Hematopoietic multipotent progenitor cell treated with erythropoietin and hydrocortisone succinate and interleukin-3 and kit ligand, for 17 days (in vitro differentiated cells): Measurements from ENCODE around the gene CTNNA1.
"Not testable (repeated sequence)": the region's sequence is repeated elsewhere in the genome, so short reads cannot be mapped to it uniquely, and the experiment has no call there.

Experiments
- DNase-seq: peaks from one replicate; pipeline ENCODE4 v3.0.0-alpha.2; 2015; ENCODE audit warnings: low spot score

The CTNNA1 gene

DNA sequence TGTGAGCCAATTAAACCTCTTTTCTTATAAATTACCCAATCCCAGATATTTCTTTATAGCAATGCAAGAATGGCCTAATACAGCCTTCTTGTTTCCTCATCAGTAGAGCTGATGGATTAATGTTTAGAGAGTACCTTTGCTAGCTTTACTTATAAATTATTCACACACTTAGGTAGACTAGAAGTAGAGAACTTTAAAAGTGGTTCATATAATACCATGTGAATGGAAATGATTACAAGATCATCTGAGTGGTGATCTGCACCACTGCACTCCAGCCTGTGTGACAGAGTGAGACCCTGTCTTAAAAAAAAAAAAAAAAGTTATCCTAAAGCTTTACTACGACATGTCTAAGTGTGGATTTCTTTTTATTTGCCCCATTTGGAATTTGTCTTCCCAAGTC is 145.1 kb downstream of the CTNNA1 start:
- no peak for DNase-seq

DNA sequence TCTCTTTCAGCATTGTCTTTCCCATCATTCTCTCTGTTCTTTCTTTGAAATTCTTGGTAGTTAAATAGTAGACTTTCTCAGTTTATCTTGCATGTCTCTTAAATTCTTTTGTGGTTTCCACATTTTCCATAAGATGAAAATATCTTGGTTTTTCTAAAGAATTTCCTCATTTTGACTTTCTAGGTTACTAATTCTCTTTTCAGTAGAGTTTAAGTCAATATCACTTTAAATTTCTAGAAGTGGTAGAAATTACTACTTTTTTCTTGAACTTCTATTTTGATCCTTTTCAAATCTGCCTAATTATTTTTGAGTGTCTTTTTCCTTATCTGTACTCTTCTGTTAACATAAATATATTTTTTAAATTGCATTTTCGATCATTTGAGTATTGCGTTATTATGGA is 145.5 kb downstream of the CTNNA1 start:
- no peak for DNase-seq

DNA sequence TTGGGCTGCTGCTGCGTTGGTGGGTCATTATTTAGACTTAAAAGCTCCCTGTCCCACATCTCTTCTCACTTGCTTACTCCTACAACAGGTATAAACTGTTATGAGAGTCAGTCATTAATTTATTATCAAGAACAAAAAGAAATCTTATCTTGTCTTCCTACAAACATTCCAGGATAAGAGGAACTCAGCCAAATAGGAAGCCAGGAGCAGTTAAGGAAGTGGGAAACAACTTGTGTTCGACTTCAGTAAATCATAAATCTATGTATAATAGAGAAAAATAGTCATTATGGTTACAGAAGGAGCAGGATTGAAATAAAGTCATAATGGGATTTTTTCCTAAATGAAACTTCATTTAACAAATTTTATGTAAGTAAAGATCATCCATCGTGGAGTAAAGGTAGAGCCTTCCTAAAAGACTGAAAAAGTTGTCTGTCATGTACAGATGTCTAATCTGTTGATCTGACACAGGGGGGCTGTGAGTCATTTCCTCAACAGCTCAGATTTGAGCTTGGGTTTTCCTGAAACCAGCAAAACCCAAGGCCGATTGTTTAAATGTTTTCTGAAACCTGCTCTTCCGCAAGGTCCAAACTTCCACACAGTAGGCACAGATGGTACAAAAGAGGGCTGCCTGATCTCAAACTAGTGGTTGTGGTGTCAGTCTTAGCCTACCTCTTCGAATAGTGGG is 147.2 kb downstream of the CTNNA1 start:
- no peak for DNase-seq

DNA sequence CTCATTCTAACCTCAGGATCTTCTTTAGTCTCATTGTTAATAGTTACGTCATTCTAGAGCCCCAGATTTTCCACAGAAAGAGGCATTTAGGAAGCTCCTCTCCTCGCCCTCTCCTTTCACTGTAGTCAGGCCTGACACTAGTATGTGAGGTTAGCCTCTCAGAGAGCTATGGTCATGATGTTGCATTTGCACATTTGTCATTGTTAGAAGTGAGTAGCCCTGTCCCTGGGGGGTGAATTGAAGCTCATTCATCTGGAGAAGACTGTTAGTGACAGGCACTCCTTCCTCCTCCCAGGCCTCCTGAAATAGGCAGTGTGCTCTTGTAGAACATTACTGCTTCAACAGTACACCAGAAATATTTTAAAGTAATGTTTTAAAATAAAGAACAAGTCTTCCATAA is 148.5 kb downstream of the CTNNA1 start:
- DNase-seq = no peak

DNA sequence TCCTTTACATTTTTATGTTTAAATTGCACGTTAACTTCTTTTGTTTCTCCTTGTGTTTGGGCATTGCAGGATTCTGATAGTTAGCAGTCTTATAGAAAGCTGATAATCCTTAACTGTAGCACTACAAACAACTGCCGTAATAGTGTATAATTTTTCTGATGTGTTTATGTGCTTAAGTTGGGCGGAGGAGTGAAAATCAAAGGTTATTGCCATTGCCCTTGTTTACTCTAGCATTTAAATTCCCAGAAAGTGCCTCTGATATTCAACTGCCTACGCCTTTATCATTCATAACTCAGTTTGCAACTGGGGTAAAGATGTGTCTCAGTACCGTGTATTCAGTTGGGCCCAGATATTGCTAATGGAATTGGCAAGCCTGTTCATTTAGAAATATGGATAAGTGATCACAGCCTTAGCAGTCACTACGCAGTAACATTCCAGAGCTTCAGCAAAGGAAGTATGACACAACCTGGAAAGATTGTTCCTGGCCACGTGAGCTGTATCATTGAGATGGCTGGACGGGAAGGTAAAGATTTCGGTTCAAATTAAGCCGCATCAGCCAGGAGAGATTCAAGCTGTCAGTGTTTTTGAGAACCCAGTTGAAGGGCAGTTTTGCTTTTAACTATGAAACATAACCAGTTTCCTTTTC is 150.0 kb downstream of the CTNNA1 start:
- DNase-seq = no peak

DNA sequence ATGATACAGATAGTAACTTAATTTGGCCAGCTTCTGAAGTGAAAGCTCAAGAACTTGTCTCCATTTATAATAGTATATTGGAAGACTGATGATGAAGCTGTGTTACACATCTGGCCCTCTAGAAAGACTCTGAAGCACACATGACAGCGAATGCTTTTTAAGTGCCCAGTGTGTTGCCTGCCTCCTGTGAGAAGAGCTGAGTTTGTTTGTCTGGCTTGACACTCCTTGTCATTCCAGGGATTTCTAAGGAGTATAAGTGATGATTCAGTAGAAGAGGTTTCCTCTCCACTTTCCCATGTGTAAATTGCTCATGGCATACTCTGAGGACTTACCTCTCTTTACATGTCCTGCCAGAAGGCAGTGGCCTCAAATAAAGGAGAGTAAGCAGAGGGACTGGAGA is 152.3 kb downstream of the CTNNA1 start:
- no peak for DNase-seq

DNA sequence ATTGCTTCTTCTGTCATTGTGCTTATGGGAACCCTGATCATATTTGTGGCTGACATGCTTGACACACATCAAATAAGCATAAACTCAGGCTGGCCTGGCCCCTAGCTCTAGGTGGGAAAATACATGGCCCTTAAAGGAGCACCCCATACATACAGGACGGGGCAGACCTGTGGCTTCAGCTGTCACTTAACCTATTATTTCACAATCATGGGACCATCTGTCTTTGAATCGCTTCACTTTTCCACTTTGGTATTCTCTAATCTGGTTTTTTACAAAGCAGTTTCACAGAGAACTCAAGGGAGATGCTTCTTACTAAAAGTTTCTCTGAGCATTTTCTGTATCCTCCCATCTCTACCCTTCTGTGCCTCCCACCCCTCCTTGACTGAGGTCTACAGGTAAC is 156.5 kb downstream of the CTNNA1 start:
- DNase-seq = no peak

DNA sequence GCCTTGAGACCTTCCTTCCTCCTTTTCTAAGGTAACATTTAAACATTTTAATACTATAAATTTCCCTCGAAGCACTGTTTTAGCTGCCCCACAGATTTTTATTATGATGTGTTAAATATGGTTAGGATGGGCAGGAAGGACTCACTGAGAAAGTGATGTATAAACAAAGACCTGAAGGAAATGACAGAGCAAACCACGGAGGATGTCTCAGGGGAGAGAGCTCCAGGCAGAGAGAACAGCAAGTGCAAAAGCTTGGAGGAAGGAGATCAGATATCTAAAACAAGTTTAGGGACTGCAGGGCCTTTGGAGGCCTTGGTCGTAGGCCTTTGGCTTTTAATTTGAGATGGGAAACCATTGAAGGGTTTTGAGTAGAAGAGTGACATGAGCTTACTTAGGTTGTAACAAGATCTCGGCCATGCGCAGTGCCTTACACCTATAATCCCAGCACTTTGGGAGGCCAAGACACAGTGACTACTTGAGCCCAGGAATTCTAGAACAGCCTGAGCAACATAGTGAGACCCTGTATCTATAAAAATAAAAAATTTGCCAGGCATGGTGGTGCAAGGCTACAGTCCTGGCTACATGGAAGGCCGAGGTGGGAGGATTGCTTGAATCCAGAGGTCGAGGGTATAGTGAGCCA is 157.4 kb downstream of the CTNNA1 start:
- DNase-seq = no peak

DNA sequence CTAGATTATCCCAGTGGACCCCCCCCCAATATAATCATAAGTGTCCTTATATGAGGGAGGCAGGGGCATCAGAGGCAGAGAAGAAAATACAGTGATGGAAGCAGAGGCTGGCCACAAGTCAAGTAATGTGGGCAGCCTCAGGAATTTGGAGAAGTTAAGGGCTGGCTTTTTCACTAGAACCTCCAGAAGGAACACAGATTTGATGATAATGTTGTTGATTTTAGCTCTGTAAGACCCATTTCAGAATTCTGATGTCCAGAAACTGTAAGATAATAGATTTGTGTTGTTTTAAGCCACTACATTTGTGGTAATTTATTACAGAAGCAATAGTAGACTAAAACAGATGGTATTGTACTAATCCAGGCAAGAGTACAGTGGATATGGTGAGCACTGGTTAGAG is 158.2 kb downstream of the CTNNA1 start:
- no peak for DNase-seq

DNA sequence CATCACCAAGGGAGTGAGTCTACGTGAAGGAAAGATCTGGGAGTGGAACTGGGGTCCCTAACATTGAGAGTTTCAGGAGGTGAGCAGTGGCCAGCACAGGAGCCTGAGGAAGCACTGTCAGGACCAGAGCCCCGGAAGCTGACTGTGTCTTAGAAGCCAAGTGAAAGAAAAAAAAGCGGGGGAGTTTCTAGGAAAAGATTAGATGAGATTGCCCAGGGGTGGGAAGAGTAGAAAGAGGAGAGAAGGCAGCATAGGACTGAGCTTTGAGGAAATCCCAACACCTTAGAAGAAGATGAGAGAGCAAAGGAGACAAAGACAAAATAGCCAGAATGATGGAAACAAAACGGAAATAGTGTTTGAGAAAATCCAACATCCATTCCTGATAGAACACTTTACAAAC is 158.9 kb downstream of the CTNNA1 start:
- no peak for DNase-seq

DNA sequence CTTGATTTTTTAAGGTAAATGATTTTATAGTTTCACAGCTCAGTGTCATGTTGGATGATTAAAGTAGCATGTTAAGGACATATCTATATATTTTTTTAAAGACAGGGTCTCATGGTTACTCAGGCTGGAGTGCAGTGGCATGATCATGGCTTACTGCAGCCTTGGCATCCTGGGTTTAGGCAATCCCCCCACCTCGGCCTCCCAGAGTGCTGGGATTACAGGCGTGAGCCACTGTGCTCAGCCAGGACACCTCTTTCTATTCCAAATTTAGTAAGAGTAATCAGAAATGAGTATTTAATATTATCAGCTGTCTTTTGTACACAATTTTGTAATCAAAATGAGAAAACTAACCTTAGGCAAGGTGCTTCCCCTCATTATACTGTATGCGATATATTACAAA is 160.5 kb downstream of the CTNNA1 start:
- DNase-seq = no peak

DNA sequence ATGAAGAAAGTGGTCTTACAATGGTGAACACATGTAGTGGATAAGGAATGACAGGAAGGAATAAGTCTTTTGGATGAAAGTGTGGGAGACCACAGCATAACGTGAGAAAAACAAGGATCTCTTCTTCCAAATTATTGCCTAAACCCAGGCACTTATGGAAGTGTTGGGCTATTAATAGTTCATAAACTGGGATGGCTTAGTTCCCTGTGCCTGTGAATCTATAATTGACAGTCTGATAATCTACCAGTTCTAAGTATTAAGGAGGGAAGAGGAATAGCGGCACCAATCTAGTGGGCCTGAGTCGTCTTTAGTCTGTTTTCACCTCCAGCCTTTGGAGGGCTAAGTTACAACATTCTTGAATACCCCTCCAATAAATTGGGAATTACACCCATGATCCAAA is 161.1 kb downstream of the CTNNA1 start:
- DNase-seq = no peak

DNA sequence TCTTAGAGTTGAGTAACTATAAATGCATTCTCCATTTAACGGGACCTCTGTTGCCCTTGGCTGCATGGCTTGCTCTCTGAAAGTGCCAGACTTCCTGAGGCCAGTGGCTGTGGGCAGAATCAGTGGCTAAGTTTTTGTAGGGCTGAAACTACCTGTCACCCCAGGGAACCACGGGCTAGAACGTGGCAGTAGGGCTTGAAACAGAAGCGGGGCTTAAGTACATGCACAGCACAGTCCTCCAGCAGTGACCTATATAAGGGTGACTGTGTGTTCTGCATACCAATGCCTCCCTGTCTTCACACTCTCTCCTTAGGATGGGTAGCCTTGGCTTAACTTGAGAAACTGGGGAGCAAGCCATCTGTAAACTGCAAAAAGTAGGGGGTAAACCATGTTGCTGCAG is 165.5 kb downstream of the CTNNA1 start:
- no peak for DNase-seq

DNA sequence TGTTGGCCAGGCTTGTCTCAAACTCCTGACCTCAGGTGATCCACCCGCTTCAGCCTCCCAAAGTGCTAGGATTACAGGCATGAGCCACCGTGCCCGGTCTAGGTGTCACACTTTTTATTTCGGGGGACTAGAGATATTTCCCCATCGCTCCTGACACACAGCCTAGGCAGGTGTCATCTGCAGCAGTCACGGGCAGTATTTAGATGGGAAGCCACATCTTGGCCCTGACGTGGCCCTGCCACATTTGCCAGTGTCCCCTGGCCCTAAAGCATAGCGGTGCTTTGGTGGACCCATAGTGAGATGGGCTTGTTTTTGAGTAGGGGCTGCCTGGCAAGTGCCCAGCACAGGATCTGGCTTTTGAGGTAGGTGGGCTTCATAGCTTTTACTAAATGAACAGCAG is 167.0 kb downstream of the CTNNA1 start:
- no peak for DNase-seq

DNA sequence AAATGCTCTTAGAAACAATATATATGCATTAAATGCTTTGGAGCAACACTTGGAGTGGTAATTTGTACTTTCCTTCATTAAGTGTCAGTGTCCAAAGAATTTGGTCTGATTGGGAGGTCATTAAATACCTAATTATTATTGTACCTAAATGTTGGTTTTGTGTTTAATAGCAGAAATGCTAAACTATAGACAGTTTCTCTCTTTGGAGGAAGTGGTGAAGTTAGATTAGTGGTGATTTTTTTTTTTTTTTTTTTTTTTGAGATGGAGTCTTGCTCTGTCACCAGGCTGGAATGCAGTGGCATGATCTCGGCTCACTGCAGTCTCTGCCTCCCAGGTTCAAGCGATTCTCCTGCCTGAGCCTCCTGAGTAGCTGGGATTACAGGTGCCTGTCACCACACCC is 168.1 kb downstream of the CTNNA1 start:
- DNase-seq = not testable (repeated sequence)

DNA sequence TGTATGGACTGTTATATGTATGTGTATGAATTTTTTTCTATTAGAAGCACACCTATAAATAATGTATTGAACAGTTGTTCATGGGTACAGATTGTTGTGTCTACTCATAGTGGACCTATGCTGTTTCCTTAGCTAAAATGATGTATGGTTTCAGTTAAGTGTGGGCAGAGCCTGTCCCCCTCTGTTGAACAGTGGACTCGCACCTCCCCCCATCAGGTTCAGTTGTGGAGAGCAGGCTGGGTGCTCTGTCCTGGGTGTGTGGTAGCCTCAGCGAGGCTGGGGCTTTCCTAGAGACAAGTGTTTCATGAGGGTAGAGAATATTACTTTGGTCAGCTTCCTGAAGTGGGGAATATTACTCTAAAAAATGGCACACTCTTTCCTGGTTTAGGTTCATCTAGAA is 169.3 kb downstream of the CTNNA1 start:
- no peak for DNase-seq

DNA sequence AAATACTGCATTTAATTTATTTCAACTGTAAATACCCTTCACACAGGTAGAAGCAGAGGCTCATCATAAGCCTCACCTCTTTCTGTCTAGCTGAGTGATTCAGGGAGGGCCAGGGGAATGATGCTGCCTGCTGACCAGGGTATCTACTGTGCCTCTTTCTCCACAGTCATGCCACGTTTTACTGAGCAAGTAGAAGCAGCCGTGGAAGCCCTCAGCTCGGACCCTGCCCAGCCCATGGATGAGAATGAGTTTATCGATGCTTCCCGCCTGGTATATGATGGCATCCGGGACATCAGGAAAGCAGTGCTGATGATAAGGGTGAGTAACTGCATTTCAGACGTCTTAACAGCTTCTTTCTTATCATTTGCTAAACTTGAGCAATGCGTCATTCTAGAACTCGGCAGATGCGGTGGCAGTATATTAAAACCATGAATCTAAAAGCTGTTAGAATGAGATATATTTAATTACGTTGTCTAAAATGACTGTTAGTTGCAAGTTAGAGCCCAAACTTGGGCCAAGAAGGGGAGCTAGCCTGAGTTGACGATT is 171.9 kb downstream of the CTNNA1 start:
- DNase-seq = no peak

DNA sequence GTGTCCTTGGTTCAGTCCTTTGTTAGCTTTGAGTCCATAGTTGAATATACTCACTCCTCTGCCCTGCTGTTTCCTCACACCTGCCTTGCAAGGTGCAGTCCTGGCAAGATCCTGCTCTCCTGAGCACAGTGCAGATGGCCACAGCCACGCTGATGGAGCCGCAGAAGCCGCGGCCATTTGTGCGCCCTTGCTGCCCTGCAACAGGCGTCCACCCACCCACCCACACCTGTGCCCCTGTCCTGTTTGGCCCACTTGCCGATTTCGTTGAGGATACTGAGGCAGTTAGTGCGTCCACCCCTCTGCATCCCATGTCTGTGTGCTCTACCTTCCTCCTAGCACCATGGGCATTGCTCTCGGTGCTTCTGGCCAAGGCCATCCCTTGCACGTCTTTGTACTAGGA is 173.0 kb downstream of the CTNNA1 start:
- no peak for DNase-seq

DNA sequence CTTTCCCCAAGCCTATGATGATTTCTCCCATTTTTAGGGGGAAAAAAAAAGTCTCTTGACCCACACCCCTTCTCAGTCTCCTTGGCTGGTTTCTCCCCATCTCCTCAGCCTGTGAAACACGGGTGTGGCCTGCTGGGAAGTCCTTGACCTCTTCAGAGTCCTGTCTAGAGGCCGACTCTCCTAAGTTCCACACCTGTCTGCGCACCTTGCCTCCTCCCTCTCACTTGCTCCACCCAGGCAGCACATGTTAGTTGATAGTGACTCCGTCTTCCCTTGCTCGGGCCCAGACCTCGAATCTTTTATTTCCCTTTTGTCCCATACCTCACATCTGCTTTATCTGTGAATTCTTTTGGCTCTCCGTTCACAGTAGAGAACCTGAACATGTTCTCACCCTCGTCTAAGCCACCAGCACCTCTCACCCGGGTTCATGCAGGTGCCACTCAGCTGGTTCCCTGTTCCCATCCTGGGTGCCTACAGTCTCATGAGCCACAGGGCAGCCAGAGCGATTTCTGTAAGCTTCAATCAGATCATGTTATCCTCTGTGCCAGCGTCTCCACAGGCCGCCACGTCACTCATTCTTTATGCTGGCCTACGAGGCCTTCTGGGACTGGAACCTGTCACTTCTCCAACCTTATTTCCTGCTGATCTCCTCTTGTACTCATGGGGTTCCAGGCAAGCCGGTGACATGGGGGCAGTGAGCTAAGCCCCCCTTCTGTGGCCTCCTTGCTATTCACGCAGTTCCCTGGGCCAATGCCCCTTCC is 173.6 kb downstream of the CTNNA1 start:
- no peak for DNase-seq

DNA sequence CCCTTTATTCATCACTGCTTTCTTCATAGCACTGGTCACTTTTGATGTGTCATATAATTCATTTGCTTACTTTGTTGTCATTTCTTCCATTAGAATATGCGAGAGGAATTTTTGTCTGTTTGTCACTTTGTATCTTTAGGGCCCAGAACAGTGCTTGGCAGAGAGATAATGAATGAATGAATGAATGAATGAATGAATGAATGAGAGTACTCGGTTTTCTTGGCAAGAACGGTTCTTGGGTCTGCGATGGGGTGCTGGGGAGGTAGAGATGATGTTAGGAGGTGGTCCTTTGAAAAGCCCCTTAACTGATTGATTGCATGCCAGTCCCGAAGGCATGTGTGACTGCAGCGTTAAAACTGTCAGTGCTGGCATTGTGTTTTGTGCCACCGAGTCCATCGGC is 174.3 kb downstream of the CTNNA1 start:
- DNase-seq = no peak

DNA sequence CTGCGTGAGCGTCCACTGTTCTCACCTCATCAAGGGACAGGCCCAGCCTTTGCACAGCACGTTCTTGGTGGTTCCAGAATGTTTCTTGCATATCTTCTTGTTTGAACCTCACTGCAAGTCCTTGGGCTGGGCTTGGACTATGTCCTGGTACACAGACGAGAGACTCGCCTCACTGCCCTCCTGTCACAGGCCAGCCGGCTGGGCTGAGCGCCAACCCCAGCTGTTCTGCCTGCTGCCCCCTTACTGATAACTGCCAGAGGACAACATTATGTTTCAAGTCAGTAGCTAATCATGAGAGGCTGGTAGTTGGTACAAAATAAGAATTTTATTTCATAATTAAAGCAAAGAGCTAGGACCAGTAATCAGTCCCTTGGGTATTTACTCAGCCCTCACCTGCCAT is 174.8 kb downstream of the CTNNA1 start:
- DNase-seq = peak; percentile 78

DNA sequence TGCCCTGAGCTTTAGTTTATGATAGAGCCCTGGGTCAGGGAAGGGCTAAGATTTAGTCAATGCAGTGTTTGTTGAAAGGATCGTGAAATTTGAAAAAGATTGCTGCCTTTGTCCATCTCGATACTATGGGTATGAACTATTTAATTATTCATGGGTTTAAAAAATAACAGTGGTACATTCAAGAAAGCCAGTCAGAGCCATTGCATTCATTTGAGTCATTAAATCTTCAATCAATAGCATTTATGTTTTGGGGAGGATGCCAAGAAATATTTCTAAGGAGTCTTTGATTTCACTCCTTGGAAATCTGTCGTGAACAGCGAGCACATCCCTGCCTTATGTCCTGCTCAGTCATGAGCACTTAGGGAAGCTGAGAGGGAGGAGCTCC is 176.3 kb downstream of the CTNNA1 start:
- DNase-seq = no peak
